Hepatocyte (in vitro differentiated cells): Measurements from ENCODE around the gene RIN3.

Source experiments
- EZH2 ChIP-seq: fragments of 200-600 bp; sonication (generic); IDR thresholded peaks from 2 replicates; pipeline ENCODE4 v1.6.1; 2016; ENCODE audit warnings: antibody characterized with exemption, mild to moderate bottlenecking, borderline replicate concordance
- TF ChIP-seq, protein P1 (sequence below): fragments of 200-600 bp; sonication (generic); IDR thresholded peaks from 2 replicates; pipeline ENCODE4 v1.5.1; 2016; ENCODE audit warnings: antibody characterized with exemption, mild to moderate bottlenecking; ENCODE audit not compliant: poor library complexity

- TF ChIP-seq, protein P1, sequence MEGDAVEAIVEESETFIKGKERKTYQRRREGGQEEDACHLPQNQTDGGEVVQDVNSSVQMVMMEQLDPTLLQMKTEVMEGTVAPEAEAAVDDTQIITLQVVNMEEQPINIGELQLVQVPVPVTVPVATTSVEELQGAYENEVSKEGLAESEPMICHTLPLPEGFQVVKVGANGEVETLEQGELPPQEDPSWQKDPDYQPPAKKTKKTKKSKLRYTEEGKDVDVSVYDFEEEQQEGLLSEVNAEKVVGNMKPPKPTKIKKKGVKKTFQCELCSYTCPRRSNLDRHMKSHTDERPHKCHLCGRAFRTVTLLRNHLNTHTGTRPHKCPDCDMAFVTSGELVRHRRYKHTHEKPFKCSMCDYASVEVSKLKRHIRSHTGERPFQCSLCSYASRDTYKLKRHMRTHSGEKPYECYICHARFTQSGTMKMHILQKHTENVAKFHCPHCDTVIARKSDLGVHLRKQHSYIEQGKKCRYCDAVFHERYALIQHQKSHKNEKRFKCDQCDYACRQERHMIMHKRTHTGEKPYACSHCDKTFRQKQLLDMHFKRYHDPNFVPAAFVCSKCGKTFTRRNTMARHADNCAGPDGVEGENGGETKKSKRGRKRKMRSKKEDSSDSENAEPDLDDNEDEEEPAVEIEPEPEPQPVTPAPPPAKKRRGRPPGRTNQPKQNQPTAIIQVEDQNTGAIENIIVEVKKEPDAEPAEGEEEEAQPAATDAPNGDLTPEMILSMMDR = no peak
- no peak for TF ChIP-seq EZH2
These were observed 19.1 kb upstream of the RIN3 start for GRCh38 chr14:92494512-92494911.
